Stomach (tissue), 9 donors: ENCODE data around the gene ZC3H11A. TPM values are rescaled to one million over a fixed set of nuclear protein-coding genes. Genes with fewer than 3 reads are reported as not detected.

Experiments
- DNase-seq, 2 donors: peaks; one replicate each; pipeline versions ENCODE4 v3.0.0 to v3.0.0-alpha.2; 2013 to 2019
- H3K27ac ChIP-seq, 5 donors: fragments of 200-600 bp in 4 of 5; sonication (generic) in 4 of 5; one replicate each; pipeline ENCODE4 v1.5.1; 2013 to 2019; ENCODE audit warnings: mild to moderate bottlenecking in 1 of 5, moderate library complexity in 1 of 5
- H3K27me3 ChIP-seq, 3 donors: fragments of 200-600 bp; sonication (generic); one replicate each; pipeline ENCODE4 v1.5.1; 2017 to 2019; ENCODE audit warnings: mixed run types in 1 of 3
- H3K36me3 ChIP-seq, 4 donors: fragments of 200-600 bp; sonication (generic); 1 replicate in 3 of 4; 2 replicates in 1 of 4; pipeline ENCODE4 v1.5.1; 2016 to 2019
- H3K4me1 ChIP-seq, 4 donors: fragments of 200-600 bp; sonication (generic); one replicate each; pipeline ENCODE4 v1.5.1; 2016 to 2019
- H3K4me3 ChIP-seq, 4 donors: fragments of 200-600 bp; sonication (generic) in 3 of 4; one replicate each; pipeline ENCODE4 v1.5.1; 2016 to 2019; ENCODE audit warnings: mild to moderate bottlenecking in 1 of 4
- H3K9me3 ChIP-seq, 4 donors: fragments of 200-600 bp; sonication (generic); one replicate each; pipeline ENCODE4 v1.5.1; 2016 to 2019
- CTCF ChIP-seq, 7 experiments: fragments of 450-650 bp in 4 of 7; fragments of 200-600 bp in 3 of 7; sonication (generic) in 3 of 7; IDR thresholded peaks; one replicate each; pipeline ENCODE4 v1.5.1; 2016 to 2019; ENCODE audit warnings: antibody characterized with exemption in 7 of 7, control low read depth in 2 of 7, mild to moderate bottlenecking in 1 of 7
- EP300 ChIP-seq: sonication (generic); formaldehyde crosslinking; IDR thresholded peaks from one replicate; pipeline ENCODE4 v1.6.1; 2017; ENCODE audit warnings: antibody characterized with exemption
- POLR2A ChIP-seq, 4 donors: fragments of 450-650 bp; IDR thresholded peaks; one replicate each; pipeline ENCODE4 v1.6.1; 2016; ENCODE audit warnings: antibody characterized with exemption in 4 of 4, control low read depth in 2 of 4, mild to moderate bottlenecking in 1 of 4, moderate library complexity in 1 of 4
- POLR2AphosphoS5 ChIP-seq, 3 donors: sonication (generic); formaldehyde crosslinking; IDR thresholded peaks; one replicate each; pipeline ENCODE4 v1.6.1; 2016; ENCODE audit warnings: antibody characterized with exemption in 3 of 3
- WGBS, 5 donors: extraction: QIAGEN DNeasy Blood & Tissue Kit in 3 of 5; methylation state at CpG; one replicate each; pipeline versions ENCODE4 v1.1.5 to v1.1.7; 2013 to 2018; 5-methylcytosine and 5-hydroxymethylcytosine counted together
- intact Hi-C: fragments of 100-400 bp; cut with DNase I; formaldehyde crosslinking; loops from one replicate; pipeline ENCODE4 v1.15.1; 2023; ENCODE audit warnings: low total_unique reads
- polyA plus RNA-seq, 3 donors: library from polyadenylated mRNA; stranded (reverse); fragments of 200-250 nt; gene quantifications; one replicate each; pipeline ENCODE4 v1.2.3, GENCODE V29; 2013
- total RNA-seq, 5 donors: library from RNA; depleted of rRNA; stranded (reverse); fragments of >200 nt; gene quantifications; one replicate each; pipeline versions ENCODE4 v1.1.0 to v1.2.3, GENCODE V29; 2014 to 2016
- donor health status: healthy with polysubstance abuse.
- donor health status: Bipolar disorder and iron deficiency.
- donor health status: healthy.

Gene ZC3H11A
- total and polyA plus RNA-seq, 8 donors: 25.0 to 160 (median 69.4) TPM

GRCh38 chr1:203796236-203796605 is 798 bp downstream of the ZC3H11A start:
- peaks cover 0 to 24% (median 4%) of the 10 kb centered on the region in 4 donors for H3K36me3 ChIP-seq
- peak overlapping the region; percentile 70 to 93 (median 74) for H3K4me3 ChIP-seq
- no peaks in the 10 kb centered on the region for H3K9me3 ChIP-seq
- WGBS, 5 donors: 0 to 1% (median 1%) methylated on average over 12 of the region's 12 CpGs
- intact Hi-C loops: no loop called here
- peak overlapping the region; percentile 93 to 99 (median 98) for H3K27ac ChIP-seq
- DNase-seq: peak in 1 of 2 donors; percentile 66
- no peak for TF ChIP-seq EP300
- no peak for TF ChIP-seq POLR2AphosphoS5 (IDR thresholded peaks at IDR 0.05)
- no peak for TF ChIP-seq POLR2A (IDR thresholded peaks at IDR 0.05)
- no peak for TF ChIP-seq CTCF (IDR thresholded peaks at IDR 0.05)
- H3K27me3 ChIP-seq: no peaks in the 10 kb centered on the region
- H3K4me1 ChIP-seq: peaks cover 34 to 54% (median 47%) of the 10 kb centered on the region in 4 donors

GRCh38 chr1:203797216-203797615 is 1.8 kb downstream of the ZC3H11A start:
- TF ChIP-seq CTCF (IDR thresholded peaks at IDR 0.05): no peak
- no peak for TF ChIP-seq EP300
- TF ChIP-seq POLR2AphosphoS5 (IDR thresholded peaks at IDR 0.05): no peak
- TF ChIP-seq POLR2A (IDR thresholded peaks at IDR 0.05): no peak
- Histone ChIP-seq H3K4me1 (peaks cover 34 to 64% (median 52%) of the 10 kb centered on the region in 4 donors), H3K27ac (peak overlapping the region in 3 of 5 donors; percentile 98 to 99 (median 98)), H3K9me3 (no peaks in the 10 kb centered on the region), H3K36me3 (peaks cover 0 to 24% (median 4%) of the 10 kb centered on the region in 4 donors), H3K4me3 (peak overlapping the region in 3 of 4 donors; percentile 70 to 75 (median 73)), H3K27me3 (no peaks in the 10 kb centered on the region)
- 63 to 81% (median 78%) methylated on average over 2 of the region's 2 CpGs for WGBS, 5 donors
- no peak for DNase-seq
- intact Hi-C loops: no loop called here

- intact Hi-C loops: no loop called here
- H3K27ac ChIP-seq: no peak overlapping the region
- TF ChIP-seq POLR2AphosphoS5 (IDR thresholded peaks at IDR 0.05): no peak
- TF ChIP-seq EP300: no peak
- no peak for TF ChIP-seq CTCF (IDR thresholded peaks at IDR 0.05)
- TF ChIP-seq POLR2A (IDR thresholded peaks at IDR 0.05): no peak
- no peak overlapping the region for H3K4me3 ChIP-seq
- H3K4me1 ChIP-seq: peaks cover 34 to 72% (median 56%) of the 10 kb centered on the region in 4 donors
- H3K9me3 ChIP-seq: no peaks in the 10 kb centered on the region
- peak in 1 of 2 donors; percentile 28 for DNase-seq
- WGBS, 5 donors: 77 to 88% (median 79%) methylated on average over 6 of the region's 6 CpGs
- H3K27me3 ChIP-seq: no peaks in the 10 kb centered on the region
- peaks cover 0 to 27% (median 8%) of the 10 kb centered on the region in 4 donors for H3K36me3 ChIP-seq
Observed at GRCh38 chr1:203797948-203798655, 2.7 kb downstream of the ZC3H11A start.

GRCh38 chr1:203799157-203799556 is 3.7 kb downstream of the ZC3H11A start:
- Histone ChIP-seq H3K27me3 (no peaks in the 10 kb centered on the region), H3K4me1 (peaks cover 34 to 80% (median 60%) of the 10 kb centered on the region in 4 donors), H3K36me3 (peaks cover 0 to 38% (median 19%) of the 10 kb centered on the region in 4 donors), H3K4me3 (no peak overlapping the region), H3K27ac (no peak overlapping the region), H3K9me3 (no peaks in the 10 kb centered on the region)
- no peak for TF ChIP-seq POLR2A (IDR thresholded peaks at IDR 0.05)
- TF ChIP-seq POLR2AphosphoS5 (IDR thresholded peaks at IDR 0.05): no peak
- TF ChIP-seq CTCF (IDR thresholded peaks at IDR 0.05): no peak
- TF ChIP-seq EP300: no peak
- DNase-seq: no peak
- intact Hi-C loops: no loop called here
- 87 to 97% (median 92%) methylated on average over 4 of the region's 4 CpGs for WGBS, 5 donors
